Epithelial cell of proximal tubule (primary cell): ENCODE measurements around the gene WBP4. TPM values are rescaled to one million over a fixed set of nuclear protein-coding genes. Genes with fewer than 3 reads are reported as not detected.
A peak's percentile ranks its signal among the peaks of the same experiment; 100 is the strongest.
"Not testable (repeated sequence)": the region's sequence is repeated elsewhere in the genome, so short reads cannot be mapped to it uniquely, and the experiment has no call there.

Source experiments
- DNase-seq: peaks from one replicate; pipeline ENCODE4 v3.0.0-alpha.2; 2011; ENCODE audit warnings: low read depth
- H3K4me3 ChIP-seq: 2 replicates; pipeline ENCODE4 v1.5.1; 2011; ENCODE audit warnings: low read depth, mild to moderate bottlenecking, low read length
- total RNA-seq: library from RNA; depleted of rRNA; stranded (reverse); fragments of >200 nt; gene quantifications from 2 replicates; pipeline ENCODE4 v1.2.3, GENCODE V29; 2015
- TF ChIP-seq, protein P1 (sequence below): conservative IDR thresholded peaks from 2 replicates; pipeline ENCODE4 v1.5.1; 2012; ENCODE audit warnings: low read depth, mild to moderate bottlenecking, low read length

Gene WBP4
- total RNA-seq, 1 donor from 2014 or later, result 17.9 TPM

DNA sequence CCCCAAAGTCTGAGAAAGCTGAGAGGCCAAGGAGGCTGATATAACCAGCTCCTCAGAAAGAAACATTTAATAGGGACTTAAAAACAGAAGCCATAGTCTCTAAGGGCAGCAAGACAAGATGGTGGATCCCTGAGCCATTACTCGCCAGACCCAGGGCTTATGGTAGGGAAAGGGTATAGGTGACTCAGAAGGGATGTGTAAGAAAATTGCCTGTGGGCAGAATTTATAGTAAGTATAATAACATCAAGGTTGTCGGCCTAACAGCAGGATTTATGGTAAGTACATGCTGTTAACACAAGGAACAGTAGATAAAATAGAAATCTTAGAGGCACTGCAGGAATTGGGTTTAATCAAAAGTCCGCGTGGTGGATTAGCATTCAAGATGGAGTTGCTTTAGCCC is 56.6 kb downstream of the WBP4 start:
- TF ChIP-seq, protein P1, sequence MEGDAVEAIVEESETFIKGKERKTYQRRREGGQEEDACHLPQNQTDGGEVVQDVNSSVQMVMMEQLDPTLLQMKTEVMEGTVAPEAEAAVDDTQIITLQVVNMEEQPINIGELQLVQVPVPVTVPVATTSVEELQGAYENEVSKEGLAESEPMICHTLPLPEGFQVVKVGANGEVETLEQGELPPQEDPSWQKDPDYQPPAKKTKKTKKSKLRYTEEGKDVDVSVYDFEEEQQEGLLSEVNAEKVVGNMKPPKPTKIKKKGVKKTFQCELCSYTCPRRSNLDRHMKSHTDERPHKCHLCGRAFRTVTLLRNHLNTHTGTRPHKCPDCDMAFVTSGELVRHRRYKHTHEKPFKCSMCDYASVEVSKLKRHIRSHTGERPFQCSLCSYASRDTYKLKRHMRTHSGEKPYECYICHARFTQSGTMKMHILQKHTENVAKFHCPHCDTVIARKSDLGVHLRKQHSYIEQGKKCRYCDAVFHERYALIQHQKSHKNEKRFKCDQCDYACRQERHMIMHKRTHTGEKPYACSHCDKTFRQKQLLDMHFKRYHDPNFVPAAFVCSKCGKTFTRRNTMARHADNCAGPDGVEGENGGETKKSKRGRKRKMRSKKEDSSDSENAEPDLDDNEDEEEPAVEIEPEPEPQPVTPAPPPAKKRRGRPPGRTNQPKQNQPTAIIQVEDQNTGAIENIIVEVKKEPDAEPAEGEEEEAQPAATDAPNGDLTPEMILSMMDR, result no peak
- no peak overlapping the region for H3K4me3 ChIP-seq
- DNase-seq, result no peak

GRCh38 chr13:41122838-41123237 is 61.5 kb downstream of the WBP4 start:
- H3K4me3 ChIP-seq, result no peak overlapping the region
- DNase-seq, result no peak
- TF ChIP-seq, protein P1, result no peak

- no peak overlapping the region for H3K4me3 ChIP-seq
- no peak for DNase-seq
- TF ChIP-seq, protein P1, result no peak
Measured at GRCh38 chr13:41127701-41128100, 66.4 kb downstream of the WBP4 start.

GRCh38 chr13:41130356-41130755 is 69.0 kb downstream of the WBP4 start:
- no peak for DNase-seq
- no peak overlapping the region for H3K4me3 ChIP-seq
- TF ChIP-seq, protein P1, result no peak

DNA sequence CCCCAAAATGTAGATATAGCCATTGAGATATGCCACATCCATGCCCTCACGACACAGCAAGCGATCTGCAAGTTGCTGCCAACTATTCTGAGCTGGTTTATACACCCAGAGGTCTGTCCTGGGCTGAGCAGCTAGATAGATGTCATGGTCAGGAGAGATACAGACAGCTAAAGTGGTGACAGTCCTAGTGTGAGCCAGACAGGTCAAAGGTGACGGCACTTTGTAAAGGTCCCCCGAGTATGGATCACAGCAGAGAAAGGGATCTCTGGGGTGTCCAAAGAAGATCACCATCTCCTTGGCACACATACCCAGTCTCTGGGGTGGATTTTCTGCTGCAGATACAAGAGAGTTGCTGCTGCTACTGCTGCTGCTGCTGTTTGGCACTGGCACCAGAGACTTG is 69.9 kb downstream of the WBP4 start:
- H3K4me3 ChIP-seq, DNase-seq: not testable (repeated sequence)

DNA sequence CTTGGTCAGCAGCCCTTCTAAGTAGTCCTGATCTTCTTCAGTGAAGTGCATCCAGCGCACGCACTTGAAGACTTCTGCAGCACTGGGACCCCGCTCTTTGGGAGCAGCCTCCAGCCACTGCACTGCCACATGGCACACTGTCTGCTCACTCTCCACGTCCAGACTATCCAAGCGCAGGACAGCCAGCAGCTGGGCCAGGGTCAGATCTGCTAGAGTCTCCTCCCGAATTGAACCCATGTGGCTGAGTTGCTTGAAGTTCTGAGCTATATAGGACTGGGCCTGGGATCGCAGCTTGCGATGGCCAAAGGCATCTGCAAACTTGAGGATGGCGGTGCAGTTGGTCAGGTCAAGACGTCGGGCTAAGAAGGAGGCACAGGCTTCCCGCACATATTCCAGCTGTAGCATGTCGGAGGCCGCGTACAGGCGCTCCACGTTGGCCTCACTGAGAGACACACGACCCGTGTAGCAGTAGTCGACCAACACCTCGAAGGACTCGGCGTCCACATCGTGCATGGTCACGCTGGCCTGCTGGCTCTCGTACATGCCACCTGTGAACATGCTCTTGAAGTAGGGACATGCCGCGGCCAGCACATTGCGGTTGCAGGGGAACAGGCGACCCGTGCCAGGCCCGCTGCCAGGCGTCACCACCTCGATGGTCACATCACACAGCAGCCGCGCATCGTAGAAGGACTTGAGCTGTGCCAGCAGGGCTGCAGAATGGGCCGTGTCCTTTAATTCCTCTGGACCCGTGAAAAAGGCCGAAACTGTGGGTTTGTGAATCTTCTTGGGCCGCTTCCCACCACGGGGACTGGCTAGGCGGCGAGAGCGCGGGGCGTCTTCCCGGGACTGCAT is 70.6 kb downstream of the WBP4 start:
- DNase-seq, result not testable (repeated sequence)
- H3K4me3 ChIP-seq, result peak overlapping the region; percentile 75

DNA sequence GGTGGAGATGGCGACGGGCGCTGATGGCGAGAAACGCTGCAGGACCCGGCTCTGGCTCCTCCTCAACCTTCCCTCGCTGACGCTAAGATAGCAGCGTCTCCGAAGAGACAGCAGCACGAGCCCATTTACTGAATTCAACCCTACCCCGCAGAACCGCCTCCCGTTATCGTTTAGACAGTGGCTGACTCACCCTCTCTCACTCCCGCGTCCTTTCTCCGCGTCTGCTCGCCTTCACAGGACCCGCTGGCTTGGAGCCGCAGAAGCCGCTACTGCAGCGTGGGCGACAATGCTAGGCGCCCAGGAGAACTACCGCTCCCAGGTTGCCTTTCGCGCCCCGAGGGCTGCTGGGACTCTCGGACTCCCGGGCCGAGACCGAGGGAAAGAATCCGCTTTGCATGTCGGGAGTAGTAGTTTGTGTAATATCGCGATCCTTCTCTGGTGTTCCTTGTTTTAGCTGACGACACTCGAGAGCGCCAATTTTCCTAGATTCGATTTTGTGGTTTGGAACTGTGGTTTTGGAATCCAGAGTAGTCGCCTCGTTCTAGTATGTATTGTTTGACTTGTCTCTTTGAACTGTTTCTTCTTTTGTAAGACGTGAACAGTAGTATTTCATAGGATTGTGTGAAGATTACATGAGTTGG is 71.3 kb downstream of the WBP4 start, which contains the start of gene KBTBD6:
TSS of gene KBTBD6 (minus strand) at position 291 of the 641 bp plus-strand sequence. CDS start 291 bp downstream, outside the sequence.
- peak within 1 kb of the TSS; percentile 75 for H3K4me3 ChIP-seq
- TF ChIP-seq, protein P1, result no peak
- peak; percentile 87 for DNase-seq

Other genes with a start within 250 kb of the WBP4 start
- 19.5 and 28.5 TPM in 2 replicates for gene ELF1, start 42.2 kb upstream of the WBP4 start, total RNA-seq
- gene KBTBD6, start 71.3 kb downstream of the WBP4 start, total RNA-seq, result 5.6 and 8.3 TPM in 2 replicates
- 1.4 and 2.8 TPM in 2 replicates for gene KBTBD7, start 133.1 kb downstream of the WBP4 start, total RNA-seq
- gene MTRF1, start 202.1 kb downstream of the WBP4 start, total RNA-seq, result 6.9 and 8.3 TPM in 2 replicates
- gene NAA16, start 249.8 kb downstream of the WBP4 start, total RNA-seq, result 5.7 and 9.6 TPM in 2 replicates